Medulla oblongata (tissue), 1 donor: ENCODE results near the gene IL15RA.
"Not testable (repeated sequence)": the region's sequence is repeated elsewhere in the genome, so short reads cannot be mapped to it uniquely, and the experiment has no call there.

Experiments
- DNase-seq: peaks from one replicate; pipeline ENCODE4 v3.0.0-alpha.2; 2015; ENCODE audit errors: extremely low spot score

IL15RA gene

DNA sequence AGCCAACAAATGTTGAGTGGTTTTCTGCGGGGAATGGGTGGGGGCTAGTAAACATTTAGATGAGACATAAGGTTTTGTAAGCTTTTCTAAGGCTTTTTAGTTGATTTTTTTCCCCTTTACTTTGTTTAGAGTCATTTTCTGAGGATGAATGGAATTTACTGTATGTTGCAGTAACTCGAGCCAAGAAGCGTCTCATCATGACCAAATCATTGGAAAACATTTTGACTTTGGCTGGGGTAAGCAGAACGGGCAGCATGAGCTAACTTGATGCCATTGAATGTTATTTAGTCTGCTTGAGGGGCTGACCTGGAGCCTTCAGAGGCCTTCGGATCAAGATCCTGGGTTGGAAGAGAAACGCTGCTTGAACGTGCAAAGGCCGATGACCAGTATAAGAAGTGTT is 50.0 kb downstream of the IL15RA start:
- DNase-seq: no peak

DNA sequence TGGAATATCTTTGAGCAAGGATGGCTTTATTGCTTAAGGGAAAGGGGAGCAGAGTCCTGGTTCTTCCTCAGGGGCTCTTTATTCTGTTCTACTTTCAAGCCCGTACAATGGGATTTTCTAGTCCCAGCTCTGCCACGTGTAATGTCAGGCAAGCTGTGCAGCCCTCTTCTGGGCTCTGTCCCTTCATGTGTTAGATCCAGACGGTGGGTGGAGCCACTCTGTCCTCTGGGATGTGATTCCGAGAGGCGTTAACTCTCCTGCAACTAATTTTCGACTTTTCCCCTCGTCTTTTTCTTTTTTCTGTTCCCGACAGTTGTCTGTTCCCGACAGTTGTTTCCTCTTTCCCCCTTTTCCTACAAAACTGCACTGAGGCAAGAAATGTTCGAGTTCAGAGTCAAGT is 52.5 kb downstream of the IL15RA start:
- DNase-seq: no peak

DNA sequence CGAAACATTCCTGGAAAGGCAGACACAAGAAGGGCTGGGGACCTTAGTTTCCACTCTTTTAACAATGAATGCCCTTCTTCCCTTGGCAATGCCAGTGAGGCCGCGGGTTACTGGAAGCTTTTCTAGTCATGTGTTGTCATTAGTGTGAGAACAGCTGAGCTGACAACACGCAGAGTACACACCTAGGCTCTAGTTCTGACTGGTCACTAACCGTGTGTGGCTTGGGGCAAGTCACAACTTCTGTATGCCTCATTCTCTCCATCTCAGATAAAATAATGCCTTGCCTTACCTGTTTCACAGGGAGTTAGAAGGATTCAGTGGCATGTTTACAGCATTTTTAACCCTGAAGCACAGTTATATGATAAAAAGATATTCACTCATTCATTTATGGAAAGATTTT is 55.6 kb downstream of the IL15RA start:
- no peak for DNase-seq

DNA sequence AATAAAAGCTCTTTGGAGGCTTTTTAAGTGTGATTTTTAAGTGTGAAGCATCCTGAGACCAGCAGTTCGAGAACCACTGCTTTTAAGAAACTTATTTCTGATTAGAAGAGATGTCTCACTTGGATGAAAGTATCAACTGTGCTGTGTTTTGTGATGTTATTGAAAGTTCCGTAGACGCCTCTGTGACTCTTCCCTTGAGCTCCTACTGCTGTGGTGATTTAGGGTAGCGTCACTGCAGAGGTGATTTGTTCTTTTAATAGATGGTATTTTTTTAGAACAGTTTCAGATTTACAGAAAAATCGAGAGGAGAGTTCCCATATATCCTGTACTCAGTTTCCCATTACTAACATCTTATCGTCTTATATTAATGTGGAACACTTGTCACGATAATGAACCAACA is 57.8 kb downstream of the IL15RA start:
- DNase-seq: no peak

DNA sequence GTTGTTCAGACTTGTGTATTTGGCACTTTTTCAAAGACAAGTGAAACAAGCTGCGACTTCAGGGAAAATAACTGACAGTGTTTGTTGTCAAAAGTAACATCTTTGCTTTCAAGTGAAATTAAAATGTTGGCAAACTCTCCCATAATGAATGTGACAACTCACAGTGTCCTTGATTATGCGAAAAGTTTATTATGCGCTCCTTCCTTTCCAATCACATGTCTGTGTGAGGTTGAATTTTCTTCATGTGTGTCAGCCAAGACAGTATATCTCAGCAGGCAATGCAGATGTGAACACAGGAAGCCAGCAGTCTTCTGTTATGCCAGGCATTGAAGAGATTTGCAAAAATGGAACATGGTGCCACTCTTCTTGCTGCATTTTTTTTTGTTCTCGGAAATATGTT is 58.6 kb downstream of the IL15RA start:
- DNase-seq: no peak

DNA sequence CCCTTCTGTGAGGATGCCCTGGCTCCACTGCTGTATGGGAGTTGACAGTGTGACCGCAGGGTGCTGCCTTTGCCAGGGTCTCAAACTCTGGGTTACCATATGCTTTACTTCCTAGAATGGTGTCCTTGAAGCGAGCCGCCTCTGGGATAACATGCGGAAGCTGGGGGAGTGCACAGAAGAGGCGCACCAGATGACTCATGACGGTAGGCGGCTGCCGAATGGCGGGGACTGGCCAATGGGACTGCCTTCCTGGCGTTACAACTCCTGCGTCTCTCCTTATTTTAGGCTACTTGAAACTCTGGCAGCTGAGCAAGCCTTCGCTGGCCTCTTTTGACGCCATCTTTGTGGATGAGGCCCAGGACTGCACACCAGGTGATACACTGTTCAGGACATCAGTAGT is 60.0 kb downstream of the IL15RA start:
- no peak for DNase-seq

DNA sequence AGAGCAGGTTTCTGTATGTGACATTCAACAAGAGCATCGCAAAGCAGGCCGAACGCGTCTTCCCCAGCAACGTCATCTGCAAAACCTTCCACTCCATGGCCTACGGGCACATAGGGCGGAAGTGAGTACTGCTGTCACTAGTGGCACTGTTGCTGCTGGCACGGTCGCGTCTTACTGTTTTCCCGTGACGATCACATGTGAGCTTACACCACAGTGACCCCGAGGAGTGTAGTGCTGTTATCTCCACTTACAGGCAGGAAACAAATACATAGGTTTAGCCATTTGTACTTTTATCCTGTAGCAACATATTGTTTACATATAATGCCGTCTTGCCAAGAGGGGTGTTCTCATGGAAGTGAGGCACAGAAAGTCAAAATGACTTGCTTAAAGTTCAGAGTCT is 61.9 kb downstream of the IL15RA start:
- no peak for DNase-seq

DNA sequence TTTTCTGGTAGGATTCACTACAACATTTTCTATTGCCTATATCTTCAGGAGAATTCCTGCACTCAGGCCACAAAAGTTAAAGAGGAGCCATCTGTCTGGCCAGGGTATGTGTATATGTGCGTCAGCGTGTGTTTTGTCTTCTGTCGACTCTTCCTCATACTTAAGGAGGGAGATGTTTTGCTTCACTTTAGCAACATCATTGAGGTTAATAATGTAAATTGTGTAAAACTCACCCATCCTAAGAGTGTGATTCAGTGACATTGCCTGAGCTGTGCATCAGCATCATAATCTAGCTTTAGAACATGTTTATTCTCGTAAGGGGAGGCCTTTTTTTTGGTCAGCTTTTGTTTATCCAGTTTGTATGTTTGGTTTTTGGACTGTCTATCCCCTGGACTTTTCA is 63.6 kb downstream of the IL15RA start:
- DNase-seq: no peak

DNA sequence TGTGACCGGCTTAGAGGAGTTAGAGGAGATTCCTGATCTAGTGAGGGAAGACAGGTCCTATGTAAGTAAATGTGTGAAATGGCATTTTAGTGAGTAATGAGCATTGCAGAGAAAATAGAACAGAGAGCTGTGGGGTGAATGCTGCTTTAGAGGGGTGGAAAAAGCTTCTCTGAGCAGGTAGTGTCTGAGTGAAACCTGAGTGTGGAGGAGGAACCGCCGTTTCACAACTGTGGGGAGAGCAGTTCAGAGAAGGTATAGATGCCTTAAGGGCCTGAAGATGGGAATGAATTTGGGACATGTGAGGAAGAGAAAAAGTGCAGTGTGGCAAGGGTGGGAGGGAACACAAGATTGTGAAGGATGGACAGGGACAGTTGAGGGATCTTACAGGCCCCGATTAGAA is 65.7 kb downstream of the IL15RA start:
- DNase-seq: no peak

DNA sequence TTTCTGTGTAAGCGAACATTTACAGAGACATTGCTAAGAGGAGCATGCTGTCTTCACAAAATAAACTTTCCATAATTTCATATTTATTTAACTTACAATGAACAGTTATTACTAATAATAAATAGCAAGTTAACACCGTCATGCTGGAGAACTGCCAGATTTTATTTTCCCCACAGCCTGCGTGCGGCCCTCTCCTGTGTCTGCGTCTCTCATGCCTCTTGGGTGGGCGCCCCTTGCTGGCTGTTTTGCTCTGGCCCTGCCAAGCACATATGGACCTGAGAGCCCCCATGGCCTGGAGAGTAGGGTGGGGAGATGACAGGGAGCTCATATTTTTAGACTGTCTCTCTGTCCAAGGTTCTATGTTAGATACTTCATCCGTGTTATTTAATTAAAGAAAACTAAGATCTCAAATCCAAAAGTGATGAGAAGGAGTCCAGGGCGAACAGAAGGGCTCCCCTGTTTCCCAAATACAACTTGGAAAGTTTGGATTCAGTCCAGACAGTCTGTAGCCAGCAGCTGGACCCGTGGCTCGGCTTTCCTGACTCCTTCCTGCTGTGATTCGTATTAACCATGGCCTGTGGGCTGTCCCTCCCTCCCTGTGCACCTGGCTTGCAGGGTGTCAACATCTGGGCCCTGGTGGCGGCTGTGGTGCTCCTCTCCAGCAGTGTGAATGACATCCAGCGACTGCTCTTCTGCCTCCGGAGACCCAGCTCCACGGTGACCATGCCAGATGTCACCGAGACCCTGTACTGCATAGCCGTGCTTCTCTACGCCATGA is 66.8 kb downstream of the IL15RA start:
- DNase-seq: no peak

DNA sequence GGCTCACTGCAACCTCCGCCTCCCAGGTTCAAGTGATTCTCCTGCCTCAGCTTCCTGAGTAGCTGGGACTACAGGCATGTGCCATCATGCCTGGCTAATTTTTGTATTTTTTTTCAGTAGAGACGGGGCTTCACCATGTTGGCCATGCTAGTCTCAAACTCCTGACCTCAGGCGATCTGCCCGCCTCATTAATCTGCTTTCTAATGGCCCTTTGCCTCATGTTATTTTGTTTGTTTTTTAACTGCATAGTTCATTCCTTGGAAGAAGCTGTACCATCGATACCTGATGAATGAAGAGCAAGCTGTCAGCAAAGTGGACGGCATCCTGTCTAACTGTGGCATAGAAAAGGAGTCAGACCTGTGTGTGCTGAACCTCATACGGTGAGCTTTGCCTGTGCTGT is 68.7 kb downstream of the IL15RA start:
- DNase-seq: not testable (repeated sequence)

DNA sequence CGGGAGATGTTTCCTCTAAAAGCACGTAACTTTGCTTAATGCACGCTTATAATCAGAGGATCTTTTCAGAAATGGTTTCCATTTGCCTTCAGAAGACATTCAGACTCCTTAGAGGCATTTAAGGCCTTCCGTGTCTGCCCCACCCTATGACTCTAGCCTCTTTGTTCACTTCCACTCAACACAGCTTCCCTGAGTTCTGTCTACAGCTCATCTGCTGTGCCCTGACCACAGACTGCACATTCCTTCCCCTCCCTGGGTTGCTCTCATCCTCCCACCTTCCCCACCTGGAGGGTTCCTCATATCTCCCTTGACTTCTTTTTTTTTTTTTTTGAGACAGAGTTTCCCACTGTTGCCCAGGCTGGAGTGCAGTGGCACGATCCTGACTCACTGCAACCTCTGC is 70.7 kb downstream of the IL15RA start:
- DNase-seq: no peak

DNA sequence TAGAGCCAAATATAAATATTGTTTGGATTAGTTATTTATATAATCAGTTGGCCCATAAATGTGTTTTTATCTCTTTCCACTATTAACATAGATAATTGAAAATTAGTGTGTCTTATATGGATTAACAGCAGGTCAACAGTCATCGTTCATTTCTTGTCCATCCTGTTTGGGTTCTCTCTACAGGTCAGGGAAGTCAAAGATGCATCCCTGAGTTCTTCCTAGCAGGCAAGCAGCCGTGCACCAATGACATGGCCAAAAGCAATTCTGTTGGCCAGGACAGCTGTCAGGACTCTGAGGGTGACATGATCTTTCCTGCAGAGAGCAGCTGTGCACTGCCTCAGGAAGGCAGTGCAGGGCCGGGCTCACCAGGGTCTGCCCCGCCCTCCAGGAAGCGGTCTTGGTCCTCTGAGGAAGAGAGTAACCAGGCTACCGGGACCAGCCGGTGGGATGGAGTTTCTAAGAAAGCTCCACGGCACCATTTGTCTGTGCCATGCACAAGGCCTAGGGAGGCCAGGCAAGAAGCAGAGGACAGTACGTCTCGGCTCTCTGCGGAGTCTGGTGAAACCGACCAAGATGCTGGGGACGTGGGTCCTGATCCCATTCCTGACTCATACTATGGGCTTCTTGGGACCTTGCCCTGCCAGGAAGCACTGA is 71.4 kb downstream of the IL15RA start:
- no peak for DNase-seq

DNA sequence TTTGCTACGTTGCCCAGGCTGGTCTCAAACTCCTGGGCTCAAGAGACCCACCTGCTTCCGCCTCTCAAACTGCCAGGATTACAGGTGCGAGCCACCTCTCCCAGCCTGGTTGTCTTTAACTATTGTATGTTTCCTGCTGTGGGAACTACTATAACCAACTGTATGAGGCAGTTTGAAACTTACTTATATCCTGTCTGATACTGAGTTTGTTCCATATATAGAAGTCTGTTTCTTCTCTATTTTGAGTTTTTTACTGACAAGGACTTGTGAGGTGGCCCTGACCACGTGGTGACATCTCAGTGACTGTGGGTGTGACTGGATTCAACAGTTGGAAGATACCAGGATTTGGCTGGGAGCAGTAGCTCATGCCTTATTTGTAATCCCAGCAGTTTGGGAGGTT is 73.1 kb downstream of the IL15RA start:
- no peak for DNase-seq

DNA sequence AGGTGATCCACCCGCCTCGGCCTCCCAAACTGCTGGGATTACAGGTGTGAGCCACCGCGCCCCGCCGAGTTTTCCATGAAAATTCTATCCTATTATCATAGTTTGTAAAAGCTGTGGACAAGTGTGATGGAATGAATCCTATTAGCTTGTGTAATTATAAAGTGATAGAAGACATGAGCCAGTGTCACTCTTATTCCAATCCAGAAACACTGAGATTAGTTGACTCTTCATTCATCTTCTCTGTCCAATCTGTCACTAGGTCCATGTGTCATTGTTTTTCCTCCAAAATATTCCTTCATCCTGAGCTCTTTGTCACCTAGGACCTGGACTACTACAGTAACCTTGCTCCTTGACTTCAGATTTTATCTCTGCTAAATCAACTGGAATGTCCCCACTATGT is 73.8 kb downstream of the IL15RA start:
- DNase-seq: no peak

DNA sequence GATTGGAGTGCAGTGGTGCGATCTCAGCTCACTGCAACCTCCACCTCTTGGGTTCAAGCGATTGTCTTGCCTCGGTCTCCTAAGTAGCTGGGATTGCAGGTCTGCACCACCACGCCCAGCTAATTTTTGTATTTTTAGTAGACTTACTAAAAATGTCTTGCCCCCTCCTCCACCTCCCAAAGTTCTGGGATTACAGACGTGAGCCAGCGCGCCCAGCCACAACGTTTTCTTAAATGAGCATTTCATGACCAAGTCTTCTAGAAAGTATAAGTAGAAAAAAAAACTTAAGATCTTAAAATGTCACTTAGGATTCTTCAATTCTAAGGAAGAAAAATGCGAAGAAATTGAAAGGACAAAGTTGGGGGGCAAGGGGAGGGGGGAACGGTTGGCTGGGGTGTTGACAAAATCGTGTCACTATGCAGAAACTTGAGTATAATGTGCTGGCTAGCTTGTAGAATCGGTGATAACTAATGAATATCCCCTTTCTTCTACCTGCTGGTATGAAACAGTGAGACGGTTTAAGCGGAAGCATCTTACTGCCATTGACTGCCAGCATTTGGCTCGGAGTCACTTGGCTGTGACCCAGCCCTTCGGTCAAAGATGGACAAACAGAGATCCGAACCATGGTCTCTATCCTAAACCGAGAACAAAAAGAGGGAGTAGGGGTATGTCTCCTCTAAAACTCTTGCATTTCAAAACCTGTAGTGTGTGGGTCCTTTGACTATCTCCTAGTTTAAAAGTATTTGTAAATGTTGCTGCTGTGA is 74.7 kb downstream of the IL15RA start:
- DNase-seq: no peak
